CD4-positive, alpha-beta T cell treated with Interleukin-1 beta for 1 hour (primary cell): ENCODE measurements around the gene SLC16A1.

ENCODE experiments used
- DNase-seq, 2 donors: peaks; one replicate each; pipeline ENCODE4 v3.0.0-alpha.2; 2020 to 2022

The SLC16A1 gene

DNA sequence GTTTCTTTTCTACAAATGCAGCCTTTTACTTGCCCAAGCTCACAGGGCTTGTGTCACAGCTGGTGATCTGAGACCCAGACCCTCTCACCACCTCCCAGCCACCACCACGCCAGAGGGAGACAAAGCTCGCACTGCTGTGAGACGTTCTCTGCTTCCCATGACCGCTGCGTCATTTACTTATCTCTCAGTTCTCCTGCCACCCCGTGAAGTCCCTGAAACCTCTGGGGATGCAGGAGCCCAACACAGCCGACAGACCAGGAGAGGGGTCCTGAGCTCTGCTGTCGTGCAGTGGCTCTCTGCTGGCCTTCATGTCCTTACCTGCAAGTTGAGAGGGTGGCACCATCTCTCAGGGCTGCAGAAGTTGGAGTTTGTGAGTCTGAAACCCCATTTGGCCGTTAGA is 77.7 kb downstream of the SLC16A1 start:
- DNase-seq: no peak

- DNase-seq: no peak
Measured at GRCh38 chr1:112877750-112878149, 78.2 kb downstream of the SLC16A1 start.

DNA sequence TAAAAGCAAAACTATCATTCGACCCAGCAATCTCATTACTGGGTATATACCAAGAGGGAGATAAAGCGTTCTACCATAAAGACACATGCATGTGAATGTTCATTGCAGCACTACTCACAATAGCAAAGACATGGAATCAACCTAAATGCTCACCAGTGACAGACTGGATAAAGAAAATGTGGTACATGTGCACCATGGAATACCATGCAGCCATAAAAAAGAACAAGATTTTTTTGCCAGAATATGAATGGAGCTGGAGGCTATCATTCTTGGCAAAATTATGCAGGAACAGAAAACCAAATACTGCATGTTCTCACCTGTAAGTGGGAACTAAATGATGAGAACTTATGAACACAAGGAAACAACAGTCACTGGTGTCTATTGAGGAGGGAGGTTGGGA is 79.7 kb downstream of the SLC16A1 start:
- no peak for DNase-seq

DNA sequence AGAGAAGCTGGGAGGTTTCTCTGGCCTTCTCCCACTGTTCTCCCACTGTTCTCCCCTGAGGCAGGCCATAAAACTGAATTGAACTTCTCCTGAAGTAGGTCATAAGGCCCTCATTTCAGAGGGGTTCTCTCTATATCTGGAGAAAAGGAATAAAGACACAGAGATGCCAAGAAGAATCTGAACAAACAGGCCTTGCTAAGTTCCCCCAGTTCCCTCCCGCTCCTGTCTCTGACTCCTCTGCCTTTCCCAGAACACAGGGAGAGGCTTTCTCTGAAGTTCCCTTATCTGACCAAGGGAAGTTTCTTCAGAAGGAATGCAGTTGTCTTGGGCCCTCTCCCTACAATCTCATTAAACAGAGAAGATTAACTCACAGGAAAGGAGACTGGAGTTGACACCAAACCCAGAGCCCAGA is 83.4 kb downstream of the SLC16A1 start:
- no peak for DNase-seq

- DNase-seq: no peak
Measured at GRCh38 chr1:112870887-112871646, 84.9 kb downstream of the SLC16A1 start.

DNA sequence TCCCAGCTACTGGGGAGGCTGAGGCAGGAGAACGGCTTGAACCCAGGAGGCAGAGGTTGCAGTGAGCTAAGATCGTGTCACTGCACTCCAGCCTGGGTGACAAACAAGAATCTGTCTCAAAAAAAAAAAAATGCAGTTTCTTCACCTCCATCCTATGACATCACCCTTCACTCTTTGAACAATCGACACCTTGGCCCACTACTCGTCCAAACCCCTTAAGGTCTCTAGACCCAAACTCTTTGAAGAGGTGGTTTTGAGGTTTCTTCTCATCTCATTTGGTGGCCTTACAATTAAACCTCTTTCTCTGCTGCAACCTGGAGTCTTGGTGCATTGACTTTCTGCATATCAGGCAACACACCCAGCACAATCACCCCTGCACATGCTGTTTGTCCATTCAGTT is 86.1 kb downstream of the SLC16A1 start:
- no peak for DNase-seq

- no peak for DNase-seq
Measured at GRCh38 chr1:112868191-112868590, 87.8 kb downstream of the SLC16A1 start.

- no peak for DNase-seq
Measured at GRCh38 chr1:112866981-112867380, 89.0 kb downstream of the SLC16A1 start.

DNA sequence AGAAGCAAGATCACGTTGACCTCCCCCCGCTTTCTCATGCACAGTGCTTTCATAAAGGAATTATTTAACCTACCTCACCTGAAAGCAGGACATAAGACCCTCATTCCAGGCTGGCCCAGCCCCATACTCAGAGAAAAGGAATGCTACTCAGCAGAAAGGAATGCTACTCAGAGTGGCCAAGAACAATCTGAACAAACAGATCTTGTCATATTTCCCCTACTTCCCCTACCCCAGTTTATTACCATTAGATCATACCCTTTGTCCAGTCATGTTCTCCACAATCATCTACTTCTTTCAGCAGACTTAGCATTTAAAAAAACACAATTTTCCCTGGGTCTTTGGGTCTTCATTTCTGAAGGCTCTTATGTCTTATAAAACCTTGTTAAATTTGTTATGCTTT is 89.8 kb downstream of the SLC16A1 start:
- DNase-seq: no peak

DNA sequence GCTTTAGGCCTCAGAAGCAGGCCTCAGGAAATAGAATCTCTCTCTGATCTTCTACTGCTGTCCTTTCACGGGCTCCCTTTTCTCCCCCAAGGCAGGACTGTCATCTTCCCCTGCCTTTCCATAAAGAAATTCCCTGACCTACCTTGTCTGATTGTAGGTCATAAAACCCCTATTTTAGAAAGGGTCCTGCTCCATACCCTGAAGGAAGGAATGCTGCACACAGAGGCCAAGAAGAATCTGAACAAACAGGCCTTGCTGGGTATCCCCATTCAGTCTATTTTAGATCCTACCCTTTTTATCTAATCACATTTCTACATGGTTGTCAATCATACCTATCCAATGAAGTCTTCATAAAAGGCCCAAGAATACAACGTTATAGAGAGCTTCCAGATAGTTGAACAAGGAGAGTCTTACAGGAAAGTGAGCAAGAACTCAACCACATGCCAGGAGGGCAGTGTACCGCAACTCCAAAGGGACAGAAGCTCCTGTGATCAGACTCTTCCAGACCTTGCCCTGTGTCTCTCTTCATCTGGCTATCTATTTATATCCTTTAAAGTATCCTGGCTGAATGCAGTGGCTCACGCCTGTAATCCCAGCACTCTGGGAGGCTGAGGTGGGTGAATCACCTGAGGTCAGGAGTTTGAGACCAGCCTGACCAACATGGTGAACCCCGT is 93.1 kb downstream of the SLC16A1 start:
- DNase-seq: no peak
